Endothelial cell of umbilical vein (primary cell): Measurements from ENCODE around the gene SLC12A2. TPM values are rescaled to one million over a fixed set of nuclear protein-coding genes. Genes with fewer than 3 reads are reported as not detected.

Experiments used
- BruUV-seq: library from RNA; stranded (reverse); fragments of 400-500 nt; replicated peaks from 2 replicates; lab custom pipeline; 2021; lab: Mats Ljungman, UMichigan
- CTCF ChIA-PET: fragments of 300-600, 350-600 bp; sonication (Branson Sonifier 250); formaldehyde crosslinking; loops from one replicate; lab custom pipeline; 2021; ENCODE audit warnings: antibody characterized with exemption, inconsistent platforms; lab: Charles Lee
- POLR2A ChIA-PET: fragments of 300-600, 350-600 bp; sonication (Branson Sonifier 250); formaldehyde crosslinking; loops from one replicate; lab custom pipeline; 2021; ENCODE audit warnings: antibody characterized with exemption, inconsistent platforms; lab: Charles Lee
- DNase-seq: peaks from one replicate; pipeline ENCODE4 v3.0.0-alpha.2; 2011; ENCODE audit warnings: low read depth, low spot score
- FAIRE-seq: peaks from 2 replicates; lab custom pipeline; 2011; peaks lifted over from hg19 to GRCh38; lab: Jason Lieb, UNC
- H2AFZ ChIP-seq: 2 replicates; pipeline ENCODE4 v1.6.0; 2012; ENCODE audit warnings: low read depth, low read length, control low read depth, inconsistent platforms
- H3K27ac ChIP-seq: 2 replicates; pipeline ENCODE4 v1.5.1; 2011; ENCODE audit warnings: low read depth, mild to moderate bottlenecking, control low read depth, low read length, moderate library complexity; ENCODE audit not compliant: insufficient read depth
- H3K27me3 ChIP-seq, 2 experiments: 2 replicates each; pipeline versions ENCODE4 v1.6.0 to v1.6.1; 2011; ENCODE audit warnings: low read length in 2 of 2, mixed read lengths in 1 of 2; ENCODE audit not compliant: control insufficient read depth in 2 of 2, insufficient read depth in 2 of 2
- H3K36me3 ChIP-seq, 2 experiments: 2 replicates in 1 of 2; 3 replicates in 1 of 2; pipeline ENCODE4 v1.5.1; 2011; ENCODE audit warnings: low read length in 2 of 2, mild to moderate bottlenecking in 1 of 2, moderate library complexity in 1 of 2; ENCODE audit not compliant: control insufficient read depth in 2 of 2, insufficient read depth in 2 of 2; ENCODE audit errors: extremely low read depth in 1 of 2
- H3K4me1 ChIP-seq: 3 replicates; pipeline ENCODE4 v1.5.1; 2011; ENCODE audit warnings: mild to moderate bottlenecking, low read length; ENCODE audit not compliant: control insufficient read depth, insufficient read depth; ENCODE audit errors: extremely low read depth
- H3K4me2 ChIP-seq: 2 replicates; pipeline ENCODE4 v1.6.1; 2011; ENCODE audit warnings: low read length, control low read depth, mixed read lengths; ENCODE audit not compliant: insufficient read depth
- H3K4me3 ChIP-seq, 3 experiments: fragments of 200-600 bp in 1 of 3; sonication (generic), shearing (Covaris generic) in 1 of 3; replicated peaks in 1 of 3; 2 replicates each; pipeline ENCODE4 v1.5.1; 2011 to 2016; ENCODE audit warnings: control low read depth in 3 of 3, low read length in 3 of 3, mild to moderate bottlenecking in 2 of 3, inconsistent platforms in 1 of 3, low read depth in 1 of 3, moderate library complexity in 1 of 3; ENCODE audit not compliant: insufficient read depth in 1 of 3
- H3K79me2 ChIP-seq: 2 replicates; pipeline ENCODE4 v1.6.0; 2012; ENCODE audit warnings: low read length, inconsistent platforms; ENCODE audit not compliant: control insufficient read depth, insufficient read depth
- H3K9ac ChIP-seq: replicated peaks from 2 replicates; pipeline ENCODE3; 2011; ENCODE audit warnings: low read length, control low read depth; ENCODE audit not compliant: insufficient read depth; ENCODE audit errors: extremely low read depth
- H3K9me1 ChIP-seq: replicated peaks from 3 replicates; pipeline ENCODE4 v1.6.0; 2011; ENCODE audit warnings: mild to moderate bottlenecking, low read length; ENCODE audit not compliant: control insufficient read depth, insufficient read depth; ENCODE audit errors: extremely low read depth
- H3K9me3 ChIP-seq: replicated peaks from 2 replicates; pipeline ENCODE4 v1.5.1; 2012; ENCODE audit warnings: low read length, inconsistent platforms; ENCODE audit not compliant: control insufficient read depth, insufficient read depth
- H4K20me1 ChIP-seq: replicated peaks from 2 replicates; pipeline ENCODE3; 2011; ENCODE audit warnings: mild to moderate bottlenecking, low read length; ENCODE audit not compliant: control insufficient read depth, insufficient read depth; ENCODE audit errors: extremely low read depth
- CTCF ChIP-seq, 2 donors: IDR thresholded peaks; 1 replicate in 1 of 2; 2 replicates in 1 of 2; pipeline ENCODE4 v1.5.1; 2011; ENCODE audit warnings: low read length in 2 of 2, mild to moderate bottlenecking in 2 of 2, moderate library complexity in 2 of 2, control low read depth in 1 of 2, inconsistent platforms in 1 of 2, low read depth in 1 of 2; ENCODE audit not compliant: insufficient read depth in 1 of 2; ENCODE audit errors: extremely low read depth in 1 of 2
- EZH2 ChIP-seq: IDR thresholded peaks from 2 replicates; pipeline ENCODE4 v1.6.1; 2012; ENCODE audit warnings: borderline replicate concordance, low read depth, mild to moderate bottlenecking, moderate library complexity, low read length, inconsistent platforms; ENCODE audit not compliant: severe bottlenecking
- FOS ChIP-seq: IDR thresholded peaks from 2 replicates; pipeline ENCODE4 v1.6.1; 2011; ENCODE audit warnings: mild to moderate bottlenecking, low read length, moderate library complexity, borderline replicate concordance; ENCODE audit not compliant: insufficient read depth
- GATA2 ChIP-seq: IDR thresholded peaks from 2 replicates; pipeline ENCODE4 v1.7.0; 2011; ENCODE audit warnings: low read depth, mild to moderate bottlenecking, moderate library complexity, mixed read lengths, low read length; ENCODE audit not compliant: insufficient read length, insufficient read depth
- JUN ChIP-seq: IDR thresholded peaks from 2 replicates; pipeline ENCODE4 v1.6.1; 2011; ENCODE audit warnings: borderline replicate concordance, low read depth; ENCODE audit not compliant: insufficient read length, insufficient read depth
- MAX ChIP-seq: IDR thresholded peaks from 2 replicates; pipeline ENCODE4 v1.6.1; 2011; ENCODE audit not compliant: insufficient read depth, insufficient read length
- MYC ChIP-seq: IDR thresholded peaks from one replicate; pipeline ENCODE4 v1.6.1; 2011; ENCODE audit warnings: mild to moderate bottlenecking, low read depth, low read length
- POLR2A ChIP-seq: IDR thresholded peaks from 2 replicates; pipeline ENCODE4 v1.6.1; 2012; ENCODE audit warnings: low read depth, mild to moderate bottlenecking, control low read depth, low read length
- POLR2AphosphoS5 ChIP-seq: IDR thresholded peaks from 2 replicates; pipeline ENCODE4 v1.6.1; 2012; ENCODE audit warnings: low read depth, mild to moderate bottlenecking, control low read depth, low read length, moderate library complexity; ENCODE audit not compliant: insufficient read depth
- dilution Hi-C: fragments of 300-500 bp; cut with MboI; formaldehyde crosslinking; loops from one replicate; pipeline ENCODE4 v1.15.0; 2019; ENCODE audit warnings: low sequenced_read_pairs; ENCODE audit not compliant: extremely low pct_ligation_motif_present
- intact Hi-C: fragments of 100-400 bp; cut with micrococcal nuclease; formaldehyde crosslinking; loops from one replicate; pipeline ENCODE4 v1.10.0; 2022
- polyA plus RNA-seq, 4 experiments: library from polyadenylated mRNA; depleted of rRNA in 3 of 4; stranded (reverse) in 3 of 4; unstranded in 1 of 4; fragments of >200 nt; gene quantifications; 2 replicates each; pipeline versions ENCODE4 v1.2.1 to v1.2.3, GENCODE V29; 2011 to 2012; ENCODE audit warnings: missing spikeins in 1 of 4
- total RNA-seq: library from RNA; stranded (reverse); gene quantifications from 2 replicates; pipeline ENCODE4 v1.2.3, GENCODE V29; 2021

The SLC12A2 gene
- total and polyA plus RNA-seq, 2 donors (not counting 3 experiments of a cell fraction or from before 2014, with no cell fraction given), result 11.0 to 59.5 TPM

GRCh38 chr5:128062172-128062746 lies 21.3 kb upstream of the SLC12A2 start:
- no peak overlapping the region for H2AFZ ChIP-seq
- CTCF ChIA-PET, result interaction anchor here (0.6 to 2.1 kb wide), 2 partner anchors 19 to 61 kb away, joined by 3 to 5 read pairs; no protein-coding TSS in a partner anchor
- FAIRE-seq, result peak; percentile 8

More at GRCh38 chr5:128062172-128062746, 21.3 kb upstream of the SLC12A2 start:
- Histone ChIP-seq H3K36me3 (no peaks in the 10 kb centered on the region), H3K4me2 (no peak overlapping the region), H3K9me3 (no peaks in the 10 kb centered on the region), H3K4me1 (no peaks in the 10 kb centered on the region), H3K79me2 (no peaks in the 10 kb centered on the region), H3K9ac (no peak overlapping the region), H3K27ac (no peak overlapping the region), H3K27me3 (no peaks in the 10 kb centered on the region), H4K20me1 (no peaks in the 10 kb centered on the region), H3K9me1 (no peaks in the 10 kb centered on the region), H3K4me3 (no peak overlapping the region)
- dilution Hi-C loops (no loop called here), intact Hi-C loops (no loop called here)
- no peak for TF ChIP-seq MAX
- no peak for TF ChIP-seq JUN
- TF ChIP-seq POLR2A, result no peak
- TF ChIP-seq FOS, result no peak
- no peak for TF ChIP-seq POLR2AphosphoS5
- no peak for TF ChIP-seq GATA2
- no peak for TF ChIP-seq MYC
- no peak for TF ChIP-seq CTCF (IDR thresholded peaks at IDR 0.05; ENCODE audit: extremely low read depth in 1 of 2, insufficient read depth in 1 of 2, low read depth in 1 of 2, low read length in 2 of 2)
- TF ChIP-seq EZH2, result no peak
- peak; percentile 9 for DNase-seq
- POLR2A ChIA-PET, result no interaction called here
- no TSS peak for BruUV-seq
